PFSK-1 (cell line): ENCODE results near the gene ABCD1.

Experiments used
- FOXP2 ChIP-seq: optimal IDR thresholded peaks from 2 replicates; pipeline ENCODE3; 2011; ENCODE audit warnings: borderline replicate concordance, control low read depth, inconsistent platforms; ENCODE audit not compliant: insufficient read depth; ENCODE audit errors: extremely low read length, extremely low read depth
- POLR2AphosphoS5 ChIP-seq: IDR thresholded peaks from 2 replicates; pipeline ENCODE4 v1.6.1; 2012; ENCODE audit warnings: low read depth, mild to moderate bottlenecking, control low read depth, low read length, moderate library complexity
- REST ChIP-seq, 2 experiments: IDR thresholded peaks; 2 replicates each; pipeline versions ENCODE4 v1.6.1 to v1.8.0; 2011 to 2012; ENCODE audit warnings: low read depth in 2 of 2, low read length in 2 of 2, control low read depth in 1 of 2, inconsistent platforms in 1 of 2, mild to moderate bottlenecking in 1 of 2, moderate library complexity in 1 of 2; ENCODE audit not compliant: insufficient read depth in 1 of 2
- SIN3A ChIP-seq: IDR thresholded peaks from 2 replicates; pipeline ENCODE4 v1.6.1; 2012; ENCODE audit warnings: mild to moderate bottlenecking, low read length, moderate library complexity, borderline replicate concordance; ENCODE audit not compliant: insufficient read depth
- TAF1 ChIP-seq: IDR thresholded peaks from 2 replicates; pipeline ENCODE4 v1.6.1; 2012; ENCODE audit warnings: low read length, control low read depth, borderline replicate concordance; ENCODE audit not compliant: insufficient read depth

The ABCD1 gene

GRCh38 chrX:153685751-153686696 lies 38.6 kb upstream of the ABCD1 start:
- TF ChIP-seq SIN3A (no peak), TAF1 (no peak), REST (IDR thresholded peaks at IDR 0.05; ENCODE audit: insufficient read depth in 1 of 2, low read depth in 2 of 2, low read length in 2 of 2) (no peak), FOXP2 (no peak), POLR2AphosphoS5 (no peak)

- TF ChIP-seq POLR2AphosphoS5 (no peak), TAF1 (no peak), REST (IDR thresholded peaks at IDR 0.05; ENCODE audit: insufficient read depth in 1 of 2, low read depth in 2 of 2, low read length in 2 of 2) (no peak), FOXP2 (no peak), SIN3A (no peak)
These were observed 37.9 kb upstream of the ABCD1 start for GRCh38 chrX:153686711-153687110.

GRCh38 chrX:153687121-153688039 lies 37.3 kb upstream of the ABCD1 start, which contains the start of gene SLC6A8:
Gene SLC6A8, plus strand, starts transcription at chrX:153687926. Its CDS starts 649 bp downstream, at chrX:153688575.
- TF ChIP-seq REST (IDR thresholded peaks at IDR 0.05; ENCODE audit: insufficient read depth in 1 of 2, low read depth in 2 of 2, low read length in 2 of 2), result no peak
- peak; percentile 33; the same call in 1 of the 2 replicates for TF ChIP-seq TAF1
- TF ChIP-seq SIN3A, result no peak
- no peak for TF ChIP-seq FOXP2
- TF ChIP-seq POLR2AphosphoS5, result peak; percentile 38; the same call in 1 of the 2 replicates

- no peak for TF ChIP-seq TAF1
- no peak for TF ChIP-seq SIN3A
- TF ChIP-seq REST (IDR thresholded peaks at IDR 0.05; ENCODE audit: insufficient read depth in 1 of 2, low read depth in 2 of 2, low read length in 2 of 2), result no peak
- no peak for TF ChIP-seq POLR2AphosphoS5
- no peak for TF ChIP-seq FOXP2
These were observed 36.6 kb upstream of the ABCD1 start for GRCh38 chrX:153688071-153688470.
